Large intestine (tissue), 3 donors: Measurements from ENCODE around the gene KNOP1. TPM values are rescaled to one million over a fixed set of nuclear protein-coding genes. Genes with fewer than 3 reads are reported as not detected.

Source experiments
- DNase-seq, 2 donors: peaks; one replicate each; pipeline versions ENCODE4 v3.0.0 to v3.0.0-alpha.2; 2013
- H3K27ac ChIP-seq: one replicate; pipeline ENCODE4 v1.5.1; 2013; ENCODE audit warnings: low read length
- H3K27me3 ChIP-seq: 2 replicates; pipeline ENCODE4 v1.6.1; 2013; ENCODE audit warnings: low read length; ENCODE audit not compliant: control insufficient read depth, insufficient read depth
- H3K36me3 ChIP-seq: 2 replicates; pipeline ENCODE4 v1.6.1; 2013; ENCODE audit warnings: low read length; ENCODE audit not compliant: control insufficient read depth, insufficient read depth
- H3K4me1 ChIP-seq: one replicate; pipeline ENCODE4 v1.6.1; 2013; ENCODE audit warnings: low read length; ENCODE audit not compliant: control insufficient read depth, insufficient read depth
- H3K4me3 ChIP-seq: one replicate; pipeline ENCODE4 v1.5.1; 2013; ENCODE audit warnings: low read length
- H3K9me3 ChIP-seq: one replicate; pipeline ENCODE4 v1.6.1; 2013; ENCODE audit warnings: mild to moderate bottlenecking, low read depth, low read length, moderate library complexity; ENCODE audit not compliant: control insufficient read depth
- WGBS: methylation state at CpG from one replicate; pipeline ENCODE4 v1.1.5; 2013; ENCODE audit warnings: low lambda C conversion rate; ENCODE audit not compliant: insufficient coverage; 5-methylcytosine and 5-hydroxymethylcytosine counted together
- polyA plus RNA-seq: library from polyadenylated mRNA; unstranded; fragments of 120-200 nt; gene quantifications from one replicate; pipeline ENCODE4 v1.2.1, GENCODE V29; 2013

Gene KNOP1
- polyA plus RNA-seq, 1 donor = 28.0 TPM

GRCh38 chr16:19755268-19755667, 37.2 kb upstream of the KNOP1 start:
- H3K36me3 ChIP-seq = no peaks in the 10 kb centered on the region
- no peaks in the 10 kb centered on the region for H3K27me3 ChIP-seq
- no peak for DNase-seq
- no peak overlapping the region for H3K27ac ChIP-seq
- peaks cover 20% of the 10 kb centered on the region for H3K4me1 ChIP-seq
- no peaks in the 10 kb centered on the region for H3K9me3 ChIP-seq
- no peak overlapping the region for H3K4me3 ChIP-seq
- 100% methylated on average over 1 of the region's 3 CpGs for WGBS

DNA sequence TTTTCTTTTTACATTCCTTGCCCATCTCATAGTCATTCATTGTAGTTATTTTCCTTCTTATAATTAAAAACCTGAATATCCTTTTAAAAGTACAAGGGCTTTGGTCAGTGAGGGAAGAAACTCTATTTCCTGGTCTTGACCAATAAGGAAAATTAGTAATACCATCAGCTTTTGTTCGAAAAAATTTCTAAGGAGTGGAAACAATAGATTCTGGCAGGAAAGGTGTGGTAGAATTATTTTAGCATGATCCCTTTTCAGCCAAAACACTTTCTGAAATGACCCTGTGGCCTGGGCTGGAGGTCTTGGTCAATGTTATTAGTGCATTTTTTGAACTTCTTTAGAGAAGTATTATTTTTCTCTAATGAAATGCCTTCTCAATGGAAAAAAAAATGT, 36.6 kb upstream of the KNOP1 start:
- no peaks in the 10 kb centered on the region for H3K9me3 ChIP-seq
- WGBS = 88% methylated on average over 1 of the region's 1 CpG
- H3K27me3 ChIP-seq = no peaks in the 10 kb centered on the region
- H3K27ac ChIP-seq = peak overlapping the region; percentile 57
- H3K4me3 ChIP-seq = no peak overlapping the region
- no peaks in the 10 kb centered on the region for H3K36me3 ChIP-seq
- peaks cover 20% of the 10 kb centered on the region for H3K4me1 ChIP-seq
- no peak for DNase-seq

GRCh38 chr16:19753815-19754643, 36.0 kb upstream of the KNOP1 start:
- Histone ChIP-seq H3K36me3 (no peaks in the 10 kb centered on the region), H3K4me1 (peaks cover 20% of the 10 kb centered on the region), H3K27me3 (no peaks in the 10 kb centered on the region), H3K9me3 (no peaks in the 10 kb centered on the region), H3K27ac (peak overlapping the region; percentile 57), H3K4me3 (no peak overlapping the region)
- WGBS = 21% methylated on average over 4 of the region's 12 CpGs
- peak; percentile 38 to 65 for DNase-seq

DNA sequence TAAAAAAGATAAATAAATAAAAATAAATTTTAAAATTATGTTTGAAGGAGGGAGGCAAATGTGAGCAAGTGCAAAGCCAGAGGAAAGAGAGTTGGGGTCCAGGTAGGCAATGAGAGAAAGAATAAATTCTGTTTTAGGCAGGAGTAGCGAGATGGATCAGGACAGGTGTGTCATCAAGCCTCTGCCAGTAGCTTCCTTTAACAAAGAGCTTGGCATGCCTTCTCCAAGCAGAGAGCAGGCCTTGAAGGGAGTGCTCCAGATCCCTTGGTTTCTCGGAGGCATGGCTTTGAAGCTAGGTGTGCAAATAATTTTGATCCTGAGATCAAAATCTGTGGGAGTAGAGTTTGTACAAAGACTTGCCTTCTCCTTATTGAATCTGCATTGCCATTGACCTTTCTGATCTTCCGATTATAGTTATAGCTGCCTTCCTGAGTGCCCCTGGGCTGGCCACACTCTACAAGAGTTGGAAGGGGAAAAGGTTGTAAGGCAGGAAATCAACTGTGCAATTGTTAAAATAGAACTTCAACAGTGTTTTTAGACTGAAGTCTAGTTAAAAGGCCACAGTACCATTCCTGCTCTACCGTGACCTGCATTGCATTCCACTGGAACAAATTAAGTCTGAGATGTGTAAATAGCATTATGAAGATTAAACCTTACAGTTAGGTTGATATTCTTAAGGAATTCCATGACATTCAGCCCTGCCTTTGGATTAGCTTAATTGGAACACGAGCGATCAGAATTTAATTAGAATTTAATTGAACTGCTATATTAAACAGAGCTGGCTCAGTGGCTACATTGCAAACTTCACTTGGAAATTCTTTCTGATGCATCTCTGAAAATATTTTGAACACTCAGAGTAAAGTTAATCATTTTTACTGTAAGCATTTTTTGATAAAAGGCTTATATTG, 33.7 kb upstream of the KNOP1 start:
- peaks cover 20% of the 10 kb centered on the region for H3K4me1 ChIP-seq
- H3K4me3 ChIP-seq = no peak overlapping the region
- WGBS = 100% methylated on average over 2 of the region's 6 CpGs
- no peak for DNase-seq
- H3K27ac ChIP-seq = no peak overlapping the region
- H3K9me3 ChIP-seq = no peaks in the 10 kb centered on the region
- no peaks in the 10 kb centered on the region for H3K27me3 ChIP-seq
- H3K36me3 ChIP-seq = no peaks in the 10 kb centered on the region

GRCh38 chr16:19749571-19750080, 31.6 kb upstream of the KNOP1 start:
- Histone ChIP-seq H3K9me3 (no peaks in the 10 kb centered on the region), H3K4me1 (peaks cover 25% of the 10 kb centered on the region), H3K27ac (no peak overlapping the region), H3K4me3 (no peak overlapping the region), H3K27me3 (no peaks in the 10 kb centered on the region), H3K36me3 (no peaks in the 10 kb centered on the region)
- 92% methylated on average over 2 of the region's 4 CpGs for WGBS
- no peak for DNase-seq

DNA sequence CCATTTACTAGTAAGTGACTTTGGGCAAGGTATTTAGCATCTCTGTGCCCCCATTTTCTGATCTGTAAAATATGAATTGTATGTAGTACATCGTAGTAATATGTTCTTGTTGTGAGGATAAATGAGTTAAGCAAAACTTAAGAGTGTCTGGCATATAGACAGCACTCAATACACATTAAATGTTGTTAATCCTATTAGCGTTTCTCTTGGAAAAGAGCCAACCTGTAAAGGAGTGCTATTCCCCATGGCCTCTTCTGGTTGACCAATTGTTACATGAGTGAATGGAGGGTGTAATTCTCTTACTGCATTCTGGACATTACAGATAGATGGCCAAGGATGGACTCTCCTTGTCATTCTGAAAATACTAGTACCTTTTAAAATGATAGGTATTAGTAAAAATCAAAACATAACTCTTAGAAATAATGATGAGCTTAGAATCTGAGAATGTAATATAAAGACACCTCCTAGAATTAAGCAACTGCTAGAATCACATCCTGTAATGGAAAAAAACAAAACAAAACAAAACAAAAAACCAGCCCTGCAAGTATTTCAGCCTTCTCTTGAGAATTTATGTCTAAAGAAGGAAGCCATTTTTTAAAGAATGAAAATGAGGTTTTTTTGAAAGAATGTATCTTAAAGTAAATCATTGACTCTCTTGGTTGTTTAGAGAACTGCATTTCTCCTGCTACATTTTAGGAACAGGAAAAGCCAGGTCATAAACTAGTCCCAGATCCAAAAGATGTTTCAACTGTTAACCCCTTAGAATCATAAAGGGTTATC, 30.6 kb upstream of the KNOP1 start:
- no peak overlapping the region for H3K27ac ChIP-seq
- H3K4me1 ChIP-seq = peaks cover 27% of the 10 kb centered on the region
- no peaks in the 10 kb centered on the region for H3K9me3 ChIP-seq
- H3K27me3 ChIP-seq = no peaks in the 10 kb centered on the region
- no peak overlapping the region for H3K4me3 ChIP-seq
- no CpG with 5 or more reads among the region's 2 CpGs for WGBS
- DNase-seq = no peak
- H3K36me3 ChIP-seq = no peaks in the 10 kb centered on the region

DNA sequence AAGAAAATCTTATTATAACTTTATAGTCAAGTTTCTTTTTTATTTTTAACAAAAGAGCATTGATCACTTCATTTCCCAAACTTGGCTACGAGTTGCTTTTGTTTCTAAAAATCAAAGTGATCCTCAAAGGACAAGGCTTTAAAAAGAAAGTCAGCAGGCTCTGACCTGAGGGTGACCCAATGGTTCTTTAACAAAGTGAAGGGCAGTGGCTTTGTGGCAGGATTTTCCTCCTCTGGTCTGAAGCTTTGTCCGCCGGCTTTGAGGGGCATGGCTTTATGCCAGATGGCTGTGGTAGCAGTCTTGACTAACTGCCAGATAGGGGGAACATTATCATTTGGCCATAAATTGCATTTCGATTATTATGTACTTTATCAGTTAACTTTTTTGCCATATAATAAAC, 28.5 kb upstream of the KNOP1 start:
- no peak overlapping the region for H3K27ac ChIP-seq
- H3K9me3 ChIP-seq = no peaks in the 10 kb centered on the region
- DNase-seq = no peak
- no peaks in the 10 kb centered on the region for H3K36me3 ChIP-seq
- no peak overlapping the region for H3K4me3 ChIP-seq
- 100% methylated on average over 1 of the region's 4 CpGs for WGBS
- H3K27me3 ChIP-seq = no peaks in the 10 kb centered on the region
- H3K4me1 ChIP-seq = peaks cover 31% of the 10 kb centered on the region

DNA sequence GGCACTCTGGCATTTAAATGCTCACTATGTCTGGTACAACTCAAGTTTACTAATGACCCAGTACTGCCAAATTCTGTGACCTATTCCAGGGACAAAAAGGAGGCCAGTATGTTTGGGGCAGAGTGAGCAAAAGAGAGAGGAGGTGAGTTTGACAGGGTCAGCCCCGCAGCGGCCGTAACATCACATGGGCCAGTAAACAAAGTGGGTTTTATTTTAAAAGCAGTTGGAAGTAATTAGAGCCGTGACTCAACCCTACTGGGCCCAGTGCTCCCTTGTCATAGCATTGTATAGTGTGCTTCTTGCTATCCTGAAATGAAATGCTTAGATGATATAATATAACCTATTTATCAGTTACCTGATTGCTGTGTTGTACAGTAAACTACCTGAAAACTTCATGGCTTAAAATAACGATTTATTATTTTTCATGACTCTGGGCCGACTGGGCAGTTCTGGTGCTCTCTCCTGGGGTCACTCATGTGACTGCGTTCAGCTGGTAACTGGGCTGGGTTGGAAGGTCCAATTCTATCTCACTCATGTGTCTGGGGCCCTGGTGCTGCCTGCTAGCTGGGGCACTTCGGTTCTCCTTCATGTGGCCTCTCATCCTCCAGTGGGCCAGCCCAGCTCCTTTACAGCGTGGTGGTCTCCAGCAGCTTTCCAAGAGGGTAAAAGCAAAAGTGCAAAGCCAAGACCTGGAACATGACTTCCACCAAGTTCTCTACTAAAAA, 27.4 kb upstream of the KNOP1 start:
- H3K4me3 ChIP-seq = no peak overlapping the region
- H3K4me1 ChIP-seq = peaks cover 31% of the 10 kb centered on the region
- DNase-seq = peak; percentile 18 to 61
- H3K27me3 ChIP-seq = no peaks in the 10 kb centered on the region
- no peaks in the 10 kb centered on the region for H3K9me3 ChIP-seq
- peak overlapping the region; percentile 3 for H3K27ac ChIP-seq
- no peaks in the 10 kb centered on the region for H3K36me3 ChIP-seq
- no CpG with 5 or more reads among the region's 9 CpGs for WGBS

DNA sequence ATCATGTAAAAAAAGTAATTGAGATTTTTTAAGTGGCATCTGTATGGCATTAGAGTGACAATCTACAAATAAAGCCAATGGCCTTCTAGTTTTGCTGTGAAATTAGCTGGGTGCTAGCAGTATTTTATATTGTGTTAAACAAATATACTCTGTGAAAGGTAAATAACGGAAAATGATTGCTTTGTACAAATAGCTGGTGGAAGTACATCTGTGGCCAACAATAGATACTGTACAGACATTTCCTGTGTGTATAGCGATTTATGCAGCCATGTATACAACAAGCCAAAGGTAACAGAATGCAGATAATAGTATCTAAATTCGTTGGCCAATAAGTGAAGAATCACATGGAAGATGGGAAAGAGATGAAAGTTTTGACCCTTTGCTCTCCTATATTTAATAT, 26.6 kb upstream of the KNOP1 start:
- no peak for DNase-seq
- peaks cover 2% of the 10 kb centered on the region for H3K36me3 ChIP-seq
- H3K9me3 ChIP-seq = no peaks in the 10 kb centered on the region
- H3K27ac ChIP-seq = no peak overlapping the region
- H3K4me3 ChIP-seq = no peak overlapping the region
- WGBS = no CpG with 5 or more reads among the region's 3 CpGs
- H3K4me1 ChIP-seq = peaks cover 31% of the 10 kb centered on the region
- H3K27me3 ChIP-seq = no peaks in the 10 kb centered on the region
